ENCODE data around the gene ESRRG. TPM values are rescaled to one million over a fixed set of nuclear protein-coding genes. Genes with fewer than 3 reads are reported as not detected.

Gene ESRRG
- total RNA-seq, 2 experiments from 2014 or later = not detected

DNA sequence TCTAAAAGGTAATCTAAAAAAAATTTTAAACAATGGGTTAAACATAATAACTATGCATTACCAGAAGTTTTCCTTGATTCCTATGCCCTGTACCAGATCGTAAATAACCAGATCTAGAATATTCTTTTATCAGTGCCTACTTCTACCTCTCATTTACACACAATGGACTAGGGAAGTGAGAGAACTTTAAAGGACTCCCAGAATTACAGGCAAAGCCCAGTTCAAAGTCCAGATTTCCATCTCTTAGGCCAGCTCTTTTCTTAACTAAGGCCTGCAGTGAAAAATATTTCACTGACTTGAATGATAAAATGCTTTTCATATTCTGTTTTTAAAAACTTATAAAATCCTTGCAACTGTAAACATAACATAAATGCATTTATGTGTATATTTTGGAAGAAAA lies 32.6 kb downstream of the ESRRG start:
- TF ChIP-seq, protein P1, sequence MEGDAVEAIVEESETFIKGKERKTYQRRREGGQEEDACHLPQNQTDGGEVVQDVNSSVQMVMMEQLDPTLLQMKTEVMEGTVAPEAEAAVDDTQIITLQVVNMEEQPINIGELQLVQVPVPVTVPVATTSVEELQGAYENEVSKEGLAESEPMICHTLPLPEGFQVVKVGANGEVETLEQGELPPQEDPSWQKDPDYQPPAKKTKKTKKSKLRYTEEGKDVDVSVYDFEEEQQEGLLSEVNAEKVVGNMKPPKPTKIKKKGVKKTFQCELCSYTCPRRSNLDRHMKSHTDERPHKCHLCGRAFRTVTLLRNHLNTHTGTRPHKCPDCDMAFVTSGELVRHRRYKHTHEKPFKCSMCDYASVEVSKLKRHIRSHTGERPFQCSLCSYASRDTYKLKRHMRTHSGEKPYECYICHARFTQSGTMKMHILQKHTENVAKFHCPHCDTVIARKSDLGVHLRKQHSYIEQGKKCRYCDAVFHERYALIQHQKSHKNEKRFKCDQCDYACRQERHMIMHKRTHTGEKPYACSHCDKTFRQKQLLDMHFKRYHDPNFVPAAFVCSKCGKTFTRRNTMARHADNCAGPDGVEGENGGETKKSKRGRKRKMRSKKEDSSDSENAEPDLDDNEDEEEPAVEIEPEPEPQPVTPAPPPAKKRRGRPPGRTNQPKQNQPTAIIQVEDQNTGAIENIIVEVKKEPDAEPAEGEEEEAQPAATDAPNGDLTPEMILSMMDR (IDR thresholded peaks at IDR 0.05) = no peak
- CTCF ChIA-PET = no interaction called here
- no peak for DNase-seq
- Mint-ChIP-seq H3K4me1 (ENCODE audit: low read depth) (no peaks in the 10 kb centered on the region), H3K36me3 (ENCODE audit: low read depth) (no peaks in the 10 kb centered on the region), H3K4me3 (no peak overlapping the region), H3K27ac (no peak overlapping the region), H3K27me3 (no peaks in the 10 kb centered on the region), H3K9me3 (peaks cover 2% of the 10 kb centered on the region)
- intact Hi-C loops (cut with micrococcal nuclease) = no loop called here
- no peak for ATAC-seq
- POLR2A ChIA-PET = no interaction called here

DNA sequence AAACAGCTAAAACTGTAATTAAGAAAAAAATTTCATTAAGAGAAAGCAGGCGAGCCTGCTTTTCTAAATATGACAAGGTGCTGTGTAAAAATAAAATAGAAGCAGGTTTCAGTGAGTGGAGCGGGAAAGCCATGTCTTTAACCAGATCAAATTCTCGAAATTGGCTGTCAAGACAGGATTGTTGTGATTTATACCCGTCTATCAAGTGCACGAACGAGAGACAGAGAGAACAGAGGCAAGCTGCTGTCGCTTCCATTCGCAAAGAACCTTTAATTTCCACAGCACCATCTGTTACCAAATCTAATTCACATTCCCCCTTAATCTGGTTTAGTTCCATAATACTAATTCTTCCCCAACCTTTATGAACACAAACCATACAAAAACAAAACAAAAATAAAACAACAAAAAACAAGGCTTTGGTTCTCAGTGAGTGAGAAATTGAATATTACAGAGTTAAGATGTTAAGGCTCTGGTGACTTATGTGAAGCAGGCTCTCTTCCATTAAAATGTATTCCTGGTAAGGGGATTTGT lies 35.0 kb downstream of the ESRRG start:
- DNase-seq (no peak), ATAC-seq (no peak)
- no peak overlapping the region for H3K27ac Mint-ChIP-seq
- no peaks in the 10 kb centered on the region for H3K4me1 Mint-ChIP-seq (ENCODE audit: low read depth)
- CTCF ChIA-PET = no interaction called here
- intact Hi-C loops (cut with micrococcal nuclease) = no loop called here
- H3K27me3 Mint-ChIP-seq = no peaks in the 10 kb centered on the region
- no peaks in the 10 kb centered on the region for H3K9me3 Mint-ChIP-seq
- POLR2A ChIA-PET = no interaction called here
- H3K36me3 Mint-ChIP-seq (ENCODE audit: low read depth) = no peaks in the 10 kb centered on the region
- TF ChIP-seq, protein P1 (IDR thresholded peaks at IDR 0.05) = no peak
- no peak overlapping the region for H3K4me3 Mint-ChIP-seq

DNA sequence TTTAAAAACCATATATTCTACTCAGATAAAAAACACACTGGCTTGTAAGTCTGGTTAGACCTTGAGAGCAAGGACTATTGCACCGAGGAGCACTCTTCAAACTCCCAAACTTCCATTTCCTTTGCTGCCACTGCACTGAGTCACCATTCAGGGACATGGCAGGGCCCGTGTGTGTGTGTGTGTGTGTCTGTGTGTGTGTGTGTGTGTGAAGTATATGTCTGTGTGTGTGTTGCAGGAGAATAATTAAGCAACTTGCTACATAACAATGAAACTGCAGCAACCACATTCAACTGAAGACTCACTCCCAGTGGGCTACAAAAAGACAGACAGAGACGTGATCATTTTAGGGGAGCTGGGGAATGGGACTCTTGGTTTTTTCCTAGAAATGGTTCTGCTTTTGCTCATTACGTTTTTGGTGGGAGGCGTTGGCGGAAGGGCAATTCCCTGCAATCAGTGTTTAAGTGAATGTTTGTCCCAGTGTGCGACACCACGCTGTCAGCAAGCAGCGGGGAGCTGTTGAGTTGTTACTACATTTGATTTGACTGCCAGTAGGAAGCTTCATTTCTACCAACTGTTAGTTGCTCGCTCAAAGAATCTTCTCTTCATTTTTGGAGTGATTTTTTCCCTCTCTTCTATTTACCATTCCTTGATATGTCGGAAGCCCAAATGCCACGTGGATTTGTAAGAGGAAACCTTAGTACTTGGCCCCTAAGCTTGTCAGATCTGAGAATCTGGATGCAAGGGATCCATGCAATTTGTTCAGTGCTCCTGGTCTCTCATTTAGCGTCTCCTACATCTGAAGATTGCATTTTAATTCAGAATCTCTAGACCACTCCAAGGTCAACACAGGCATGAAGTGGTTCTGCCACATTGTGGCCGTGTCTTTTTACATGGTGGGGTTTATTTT lies 36.1 kb downstream of the ESRRG start:
- H3K4me3 Mint-ChIP-seq = no peak overlapping the region
- no peaks in the 10 kb centered on the region for H3K4me1 Mint-ChIP-seq (ENCODE audit: low read depth)
- H3K36me3 Mint-ChIP-seq (ENCODE audit: low read depth) = no peaks in the 10 kb centered on the region
- POLR2A ChIA-PET = no interaction called here
- DNase-seq (no peak), ATAC-seq (no peak)
- H3K9me3 Mint-ChIP-seq = no peaks in the 10 kb centered on the region
- intact Hi-C loops (cut with micrococcal nuclease) = no loop called here
- H3K27me3 Mint-ChIP-seq = no peaks in the 10 kb centered on the region
- TF ChIP-seq, protein P1 (IDR thresholded peaks at IDR 0.05) = no peak
- H3K27ac Mint-ChIP-seq = no peak overlapping the region
- CTCF ChIA-PET = no interaction called here

DNA sequence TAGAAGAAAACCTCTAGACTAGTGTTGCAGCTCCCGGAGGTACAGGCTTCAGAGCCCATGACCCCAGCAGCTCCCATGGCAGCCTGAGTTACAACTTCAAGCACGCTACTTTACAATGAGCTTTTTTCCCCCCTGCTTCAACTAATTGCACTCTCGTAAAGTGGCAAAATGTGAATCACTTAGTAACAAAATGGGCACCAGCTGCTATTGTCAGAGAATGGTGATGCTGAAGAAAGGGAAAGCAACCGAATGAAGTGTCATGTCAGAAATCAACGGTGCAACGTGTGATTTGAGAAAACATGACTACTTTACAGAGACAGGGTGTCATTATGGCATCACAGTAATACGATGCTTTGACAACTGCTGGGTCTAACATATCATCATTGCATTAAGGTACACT lies 40.5 kb downstream of the ESRRG start:
- Mint-ChIP-seq H3K27me3 (no peaks in the 10 kb centered on the region), H3K4me1 (ENCODE audit: low read depth) (no peaks in the 10 kb centered on the region), H3K4me3 (no peak overlapping the region), H3K36me3 (ENCODE audit: low read depth) (no peaks in the 10 kb centered on the region), H3K27ac (no peak overlapping the region), H3K9me3 (no peaks in the 10 kb centered on the region)
- intact Hi-C loops (cut with micrococcal nuclease) = no loop called here
- POLR2A ChIA-PET = no interaction called here
- no peak for ATAC-seq
- TF ChIP-seq, protein P1 (IDR thresholded peaks at IDR 0.05) = no peak
- DNase-seq = no peak
- CTCF ChIA-PET = no interaction called here

DNA sequence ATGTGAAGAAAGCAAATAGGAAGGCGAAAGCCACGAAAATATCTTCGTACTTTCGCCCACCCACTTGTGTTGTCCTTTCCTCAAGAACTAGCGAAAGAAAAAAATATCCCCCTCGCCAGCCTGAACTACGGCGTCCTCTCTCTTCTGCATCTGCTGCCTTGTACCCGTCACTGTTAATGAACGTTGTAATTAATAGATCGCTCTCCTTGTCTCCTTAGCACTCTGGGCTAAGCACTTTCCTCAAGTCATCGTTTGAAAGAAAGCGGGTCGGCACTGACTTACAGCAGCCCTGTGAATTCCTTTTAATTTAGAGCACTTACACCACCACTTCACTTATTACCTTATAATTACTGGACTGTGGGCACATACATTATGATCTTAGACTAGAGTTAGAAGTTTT lies 44.1 kb downstream of the ESRRG start:
- ChIA-PET POLR2A (no interaction called here), CTCF (no interaction called here)
- Mint-ChIP-seq H3K4me1 (ENCODE audit: low read depth) (no peaks in the 10 kb centered on the region), H3K27me3 (no peaks in the 10 kb centered on the region), H3K36me3 (ENCODE audit: low read depth) (no peaks in the 10 kb centered on the region), H3K4me3 (no peak overlapping the region), H3K9me3 (no peaks in the 10 kb centered on the region), H3K27ac (no peak overlapping the region)
- intact Hi-C loops (cut with micrococcal nuclease) = no loop called here
- TF ChIP-seq, protein P1 (IDR thresholded peaks at IDR 0.05) = no peak
- DNase-seq (no peak), ATAC-seq (no peak)
